ENCODE measurements around the gene GTPBP1.

Gene GTPBP1

GRCh38 chr22:38761202-38762162 lies 55.7 kb downstream of the GTPBP1 start:
- DNase-seq, result no peak

GRCh38 chr22:38762551-38762983 lies 56.8 kb downstream of the GTPBP1 start:
- DNase-seq, result no peak

- peak; percentile 27 for DNase-seq
Measured at GRCh38 chr22:38766076-38766777, 60.5 kb downstream of the GTPBP1 start.

- DNase-seq, result no peak
Measured at GRCh38 chr22:38767313-38767712, 61.6 kb downstream of the GTPBP1 start.

- DNase-seq, result no peak
Measured at GRCh38 chr22:38768036-38768435, 62.3 kb downstream of the GTPBP1 start.

GRCh38 chr22:38770257-38770949 lies 64.7 kb downstream of the GTPBP1 start:
- DNase-seq, result no peak

GRCh38 chr22:38772623-38772873 lies 66.8 kb downstream of the GTPBP1 start:
- no peak for DNase-seq

GRCh38 chr22:38773363-38773946 lies 67.7 kb downstream of the GTPBP1 start:
- DNase-seq, result no peak

- no peak for DNase-seq
Measured at GRCh38 chr22:38774496-38775166, 68.9 kb downstream of the GTPBP1 start.

GRCh38 chr22:38775656-38776055 lies 69.9 kb downstream of the GTPBP1 start:
- DNase-seq, result no peak

GRCh38 chr22:38776086-38776485 lies 70.3 kb downstream of the GTPBP1 start:
- no peak for DNase-seq

- no peak for DNase-seq
Measured at GRCh38 chr22:38777087-38777671, 71.4 kb downstream of the GTPBP1 start.

GRCh38 chr22:38781033-38781432 lies 75.3 kb downstream of the GTPBP1 start:
- no peak for DNase-seq

GRCh38 chr22:38782402-38783094 lies 76.8 kb downstream of the GTPBP1 start:
- DNase-seq, result no peak

Data from activated effector memory CD4-positive, alpha-beta T cell treated with Interleukin-2 at 50 U/mL for 16 hours (primary cell).